Measurements from ENCODE around the gene ADAMTS20.
"Not testable (repeated sequence)": the region's sequence is repeated elsewhere in the genome, so short reads cannot be mapped to it uniquely, and the experiment has no call there.

ADAMTS20 gene

GRCh38 chr12:43550831-43551271 is 1.2 kb downstream of the ADAMTS20 start:
- Mint-ChIP-seq H3K27me3 (peaks cover 32% of the 10 kb centered on the region), H3K4me1 (no peaks in the 10 kb centered on the region), H3K9me3 (peaks cover 9% of the 10 kb centered on the region), H3K27ac (no peak overlapping the region), H3K4me3 (no peak overlapping the region), H3K36me3 (no peaks in the 10 kb centered on the region)

- no peak overlapping the region for H3K27ac Mint-ChIP-seq
- H3K36me3 Mint-ChIP-seq: no peaks in the 10 kb centered on the region
- H3K4me1 Mint-ChIP-seq: no peaks in the 10 kb centered on the region
- peaks cover 10% of the 10 kb centered on the region for H3K27me3 Mint-ChIP-seq
- no peak overlapping the region for H3K4me3 Mint-ChIP-seq
- H3K9me3 Mint-ChIP-seq: no peaks in the 10 kb centered on the region
Measured at GRCh38 chr12:43544703-43545102, 7.3 kb downstream of the ADAMTS20 start.

- H3K27ac Mint-ChIP-seq: no peak overlapping the region
- peaks cover 1% of the 10 kb centered on the region for H3K27me3 Mint-ChIP-seq
- peaks cover 7% of the 10 kb centered on the region for H3K9me3 Mint-ChIP-seq
Measured at GRCh38 chr12:43540470-43540869, 11.5 kb downstream of the ADAMTS20 start.

GRCh38 chr12:43537675-43538074 is 14.3 kb downstream of the ADAMTS20 start:
- H3K4me1 Mint-ChIP-seq, H3K4me3 Mint-ChIP-seq, H3K36me3 Mint-ChIP-seq, H3K27me3 Mint-ChIP-seq, H3K9me3 Mint-ChIP-seq, H3K27ac Mint-ChIP-seq: not testable (repeated sequence)

More at GRCh38 chr12:43540470-43540869, 11.5 kb downstream of the ADAMTS20 start:
- Mint-ChIP-seq H3K4me3 (no peak overlapping the region), H3K36me3 (no peaks in the 10 kb centered on the region), H3K4me1 (no peaks in the 10 kb centered on the region)

GRCh38 chr12:43516045-43516444 is 36.0 kb downstream of the ADAMTS20 start:
- H3K4me3 Mint-ChIP-seq: no peak overlapping the region
- H3K36me3 Mint-ChIP-seq: no peaks in the 10 kb centered on the region
- peaks cover 5% of the 10 kb centered on the region for H3K27me3 Mint-ChIP-seq
- H3K27ac Mint-ChIP-seq: no peak overlapping the region
- H3K4me1 Mint-ChIP-seq: no peaks in the 10 kb centered on the region
- peaks cover 6% of the 10 kb centered on the region for H3K9me3 Mint-ChIP-seq

- H3K9me3 Mint-ChIP-seq: no peaks in the 10 kb centered on the region
- no peak overlapping the region for H3K4me3 Mint-ChIP-seq
- H3K27ac Mint-ChIP-seq: no peak overlapping the region
- no peaks in the 10 kb centered on the region for H3K36me3 Mint-ChIP-seq
- peaks cover 1% of the 10 kb centered on the region for H3K27me3 Mint-ChIP-seq
- no peaks in the 10 kb centered on the region for H3K4me1 Mint-ChIP-seq
Measured at GRCh38 chr12:43501703-43502102, 50.3 kb downstream of the ADAMTS20 start.

- H3K4me3 Mint-ChIP-seq: no peak overlapping the region
Measured at GRCh38 chr12:43493261-43493797, 58.7 kb downstream of the ADAMTS20 start.

GRCh38 chr12:43482311-43483085 is 69.5 kb downstream of the ADAMTS20 start:
- Mint-ChIP-seq H3K4me3 (no peak overlapping the region), H3K4me1 (no peaks in the 10 kb centered on the region), H3K9me3 (peaks cover 7% of the 10 kb centered on the region), H3K36me3 (no peaks in the 10 kb centered on the region), H3K27ac (no peak overlapping the region), H3K27me3 (peaks cover 3% of the 10 kb centered on the region)

More at GRCh38 chr12:43493261-43493797, 58.7 kb downstream of the ADAMTS20 start:
- Mint-ChIP-seq H3K27ac (no peak overlapping the region), H3K27me3 (no peaks in the 10 kb centered on the region), H3K9me3 (no peaks in the 10 kb centered on the region), H3K4me1 (no peaks in the 10 kb centered on the region), H3K36me3 (no peaks in the 10 kb centered on the region)

GRCh38 chr12:43480591-43480990 is 71.4 kb downstream of the ADAMTS20 start:
- H3K36me3 Mint-ChIP-seq: no peaks in the 10 kb centered on the region
- peaks cover 2% of the 10 kb centered on the region for H3K27me3 Mint-ChIP-seq
- no peak overlapping the region for H3K27ac Mint-ChIP-seq
- H3K9me3 Mint-ChIP-seq: peaks cover 2% of the 10 kb centered on the region
- H3K4me3 Mint-ChIP-seq: no peak overlapping the region
- H3K4me1 Mint-ChIP-seq: no peaks in the 10 kb centered on the region

- H3K36me3 Mint-ChIP-seq: no peaks in the 10 kb centered on the region
- H3K4me3 Mint-ChIP-seq: no peak overlapping the region
- H3K9me3 Mint-ChIP-seq: no peaks in the 10 kb centered on the region
- H3K4me1 Mint-ChIP-seq: no peaks in the 10 kb centered on the region
- no peak overlapping the region for H3K27ac Mint-ChIP-seq
- H3K27me3 Mint-ChIP-seq: peaks cover 1% of the 10 kb centered on the region
Measured at GRCh38 chr12:43462741-43463140, 89.3 kb downstream of the ADAMTS20 start.

GRCh38 chr12:43462080-43462479 is 89.9 kb downstream of the ADAMTS20 start:
- Mint-ChIP-seq H3K4me1 (no peaks in the 10 kb centered on the region), H3K27ac (no peak overlapping the region), H3K27me3 (peaks cover 1% of the 10 kb centered on the region), H3K9me3 (peaks cover 5% of the 10 kb centered on the region), H3K36me3 (peaks cover 2% of the 10 kb centered on the region), H3K4me3 (no peak overlapping the region)

GRCh38 chr12:43459285-43459684 is 92.7 kb downstream of the ADAMTS20 start:
- H3K4me1 Mint-ChIP-seq: no peaks in the 10 kb centered on the region
- H3K9me3 Mint-ChIP-seq: peaks cover 7% of the 10 kb centered on the region
- peaks cover 2% of the 10 kb centered on the region for H3K36me3 Mint-ChIP-seq
- peaks cover 1% of the 10 kb centered on the region for H3K27me3 Mint-ChIP-seq
- H3K4me3 Mint-ChIP-seq: no peak overlapping the region
- no peak overlapping the region for H3K27ac Mint-ChIP-seq

- H3K4me1 Mint-ChIP-seq: no peaks in the 10 kb centered on the region
- peaks cover 7% of the 10 kb centered on the region for H3K9me3 Mint-ChIP-seq
- no peak overlapping the region for H3K27ac Mint-ChIP-seq
- peaks cover 2% of the 10 kb centered on the region for H3K36me3 Mint-ChIP-seq
- no peak overlapping the region for H3K4me3 Mint-ChIP-seq
- peaks cover 1% of the 10 kb centered on the region for H3K27me3 Mint-ChIP-seq
Measured at GRCh38 chr12:43453761-43454160, 98.2 kb downstream of the ADAMTS20 start.

GRCh38 chr12:43444940-43445564 is 107.0 kb downstream of the ADAMTS20 start:
- H3K27ac Mint-ChIP-seq: no peak overlapping the region
- H3K36me3 Mint-ChIP-seq: no peaks in the 10 kb centered on the region
- peaks cover 1% of the 10 kb centered on the region for H3K27me3 Mint-ChIP-seq
- H3K4me3 Mint-ChIP-seq: no peak overlapping the region
- H3K9me3 Mint-ChIP-seq: no peaks in the 10 kb centered on the region
- H3K4me1 Mint-ChIP-seq: no peaks in the 10 kb centered on the region

GRCh38 chr12:43436597-43436996 is 115.4 kb downstream of the ADAMTS20 start:
- Mint-ChIP-seq H3K27me3 (no peaks in the 10 kb centered on the region), H3K9me3 (no peaks in the 10 kb centered on the region), H3K36me3 (no peaks in the 10 kb centered on the region), H3K4me1 (no peaks in the 10 kb centered on the region), H3K27ac (no peak overlapping the region), H3K4me3 (no peak overlapping the region)

GRCh38 chr12:43434614-43435013 is 117.4 kb downstream of the ADAMTS20 start:
- H3K36me3 Mint-ChIP-seq: no peaks in the 10 kb centered on the region
- H3K4me3 Mint-ChIP-seq: no peak overlapping the region
- no peak overlapping the region for H3K27ac Mint-ChIP-seq
- H3K27me3 Mint-ChIP-seq: no peaks in the 10 kb centered on the region
- no peaks in the 10 kb centered on the region for H3K4me1 Mint-ChIP-seq
- H3K9me3 Mint-ChIP-seq: no peaks in the 10 kb centered on the region
